Measurements from ENCODE around the gene ZNF44.
A peak's percentile ranks its signal among the peaks of the same experiment; 100 is the strongest.

The ZNF44 gene

DNA sequence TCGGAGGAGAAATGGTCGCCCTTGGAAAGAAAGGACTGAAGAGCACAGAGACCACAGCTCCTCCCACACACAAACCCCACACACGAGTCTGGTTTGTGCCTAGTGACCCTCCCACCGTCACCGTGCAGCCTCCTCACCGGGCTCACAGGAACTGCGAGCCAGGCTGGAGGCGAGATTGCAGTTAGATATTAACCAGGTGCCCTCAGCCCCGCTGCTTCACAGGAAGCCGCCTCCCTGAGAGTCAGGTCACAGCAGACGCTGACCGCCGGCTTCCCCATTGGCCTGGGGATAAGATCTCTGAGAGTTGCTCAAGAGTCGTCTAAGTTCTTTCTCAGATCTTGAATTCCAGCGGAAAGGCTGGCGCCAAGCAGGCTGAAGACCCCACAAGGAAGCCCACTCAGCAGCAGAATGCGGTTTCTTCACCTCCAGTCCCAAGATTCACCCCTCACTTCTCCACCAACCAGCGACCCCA, 870 bp downstream of the ZNF44 start:
- Histone ChIP-seq H2AFZ (ENCODE audit: low read depth) (peak overlapping the region; percentile 83), H3K9ac (peak overlapping the region; percentile 60; the same call in 1 of the 2 replicates), H4K20me1 (ENCODE audit: insufficient read depth) (no peaks in the 10 kb centered on the region), H3K4me1 (ENCODE audit: low read depth, poor library complexity, severe bottlenecking) (no peaks in the 10 kb centered on the region), H3K79me2 (ENCODE audit: insufficient read depth, low read depth) (peaks cover 3% of the 10 kb centered on the region; the same call in 1 of the 2 replicates), H3K4me2 (peak overlapping the region; percentile 69), H3K4me3 (IDR thresholded peaks at IDR 0.05; ENCODE audit: insufficient read depth, low read depth, low read length) (no peak overlapping the region), H3K36me3 (ENCODE audit: insufficient read depth) (no peaks in the 10 kb centered on the region), H3K27me3 (ENCODE audit: insufficient read depth, low read depth) (no peaks in the 10 kb centered on the region), H3K27ac (peak overlapping the region; percentile 4; the same call in 1 of the 2 replicates)
- TF ChIP-seq, protein P1, sequence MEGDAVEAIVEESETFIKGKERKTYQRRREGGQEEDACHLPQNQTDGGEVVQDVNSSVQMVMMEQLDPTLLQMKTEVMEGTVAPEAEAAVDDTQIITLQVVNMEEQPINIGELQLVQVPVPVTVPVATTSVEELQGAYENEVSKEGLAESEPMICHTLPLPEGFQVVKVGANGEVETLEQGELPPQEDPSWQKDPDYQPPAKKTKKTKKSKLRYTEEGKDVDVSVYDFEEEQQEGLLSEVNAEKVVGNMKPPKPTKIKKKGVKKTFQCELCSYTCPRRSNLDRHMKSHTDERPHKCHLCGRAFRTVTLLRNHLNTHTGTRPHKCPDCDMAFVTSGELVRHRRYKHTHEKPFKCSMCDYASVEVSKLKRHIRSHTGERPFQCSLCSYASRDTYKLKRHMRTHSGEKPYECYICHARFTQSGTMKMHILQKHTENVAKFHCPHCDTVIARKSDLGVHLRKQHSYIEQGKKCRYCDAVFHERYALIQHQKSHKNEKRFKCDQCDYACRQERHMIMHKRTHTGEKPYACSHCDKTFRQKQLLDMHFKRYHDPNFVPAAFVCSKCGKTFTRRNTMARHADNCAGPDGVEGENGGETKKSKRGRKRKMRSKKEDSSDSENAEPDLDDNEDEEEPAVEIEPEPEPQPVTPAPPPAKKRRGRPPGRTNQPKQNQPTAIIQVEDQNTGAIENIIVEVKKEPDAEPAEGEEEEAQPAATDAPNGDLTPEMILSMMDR (conservative IDR thresholded peaks at IDR 0.05; ENCODE audit: low read depth, low read length), result no peak

DNA sequence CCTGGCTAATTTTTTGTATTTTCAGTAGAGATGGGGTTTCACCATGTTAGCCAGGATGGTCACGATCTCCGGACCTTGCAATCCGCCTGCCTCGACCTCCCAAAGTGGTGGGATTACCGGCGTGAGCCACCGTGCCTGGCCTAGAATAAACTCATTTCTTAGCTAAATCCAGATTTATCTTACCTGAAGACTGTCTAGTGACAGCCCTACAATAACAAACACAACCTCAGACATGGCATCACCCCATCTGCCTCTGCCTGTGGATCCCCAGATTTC, 5.0 kb downstream of the ZNF44 start:
- Histone ChIP-seq H2AFZ (ENCODE audit: low read depth) (no peak overlapping the region), H3K79me2 (ENCODE audit: insufficient read depth, low read depth) (peaks cover 3% of the 10 kb centered on the region; the same call in 1 of the 2 replicates)

DNA sequence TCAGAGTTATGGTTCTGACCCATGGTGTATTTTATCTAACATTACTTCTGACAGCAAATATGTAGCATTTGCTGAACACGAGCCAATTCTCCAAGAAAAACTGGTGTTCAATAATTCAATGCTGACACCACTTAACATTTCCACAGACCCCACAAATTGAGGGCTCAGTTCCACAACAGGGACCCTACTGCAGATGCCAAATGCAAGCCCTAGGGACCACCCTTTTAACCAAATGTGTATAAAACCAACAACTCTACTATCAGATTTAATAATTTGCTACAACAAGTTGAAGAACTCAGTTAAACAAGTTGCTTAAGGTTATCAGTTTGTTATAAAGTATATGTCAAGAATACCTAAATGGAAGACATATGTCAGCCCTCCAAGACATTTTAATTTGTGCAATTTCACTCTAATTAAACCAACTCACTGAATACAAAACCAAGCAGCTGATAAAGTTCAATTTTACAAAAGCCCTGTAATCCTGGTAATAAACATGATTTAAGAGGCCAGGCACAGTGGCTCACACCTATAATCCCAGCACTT, 6.7 kb downstream of the ZNF44 start:
- Histone ChIP-seq H3K4me3 (IDR thresholded peaks at IDR 0.05; ENCODE audit: insufficient read depth, low read depth, low read length) (no peak overlapping the region), H3K79me2 (ENCODE audit: insufficient read depth, low read depth) (no peaks in the 10 kb centered on the region; the same call in 1 of the 2 replicates), H3K27me3 (ENCODE audit: insufficient read depth, low read depth) (no peaks in the 10 kb centered on the region), H3K4me1 (ENCODE audit: low read depth, poor library complexity, severe bottlenecking) (no peaks in the 10 kb centered on the region), H2AFZ (ENCODE audit: low read depth) (no peak overlapping the region), H3K4me2 (no peak overlapping the region), H4K20me1 (ENCODE audit: insufficient read depth) (no peaks in the 10 kb centered on the region), H3K27ac (no peak overlapping the region), H3K9ac (no peak overlapping the region), H3K36me3 (ENCODE audit: insufficient read depth) (no peaks in the 10 kb centered on the region)
- TF ChIP-seq, protein P1 (conservative IDR thresholded peaks at IDR 0.05; ENCODE audit: low read depth, low read length), result no peak

More for the DNA sequence above, 5.0 kb downstream of the ZNF44 start:
- H3K9ac ChIP-seq, result no peak overlapping the region
- H4K20me1 ChIP-seq (ENCODE audit: insufficient read depth), result no peaks in the 10 kb centered on the region
- H3K4me3 ChIP-seq (IDR thresholded peaks at IDR 0.05; ENCODE audit: insufficient read depth, low read depth, low read length), result no peak overlapping the region
- H3K4me1 ChIP-seq (ENCODE audit: low read depth, poor library complexity, severe bottlenecking), result no peaks in the 10 kb centered on the region
- H3K27me3 ChIP-seq (ENCODE audit: insufficient read depth, low read depth), result no peaks in the 10 kb centered on the region
- H3K27ac ChIP-seq, result no peak overlapping the region
- TF ChIP-seq, protein P1 (conservative IDR thresholded peaks at IDR 0.05; ENCODE audit: low read depth, low read length), result no peak
- no peak overlapping the region for H3K4me2 ChIP-seq
- H3K36me3 ChIP-seq (ENCODE audit: insufficient read depth), result no peaks in the 10 kb centered on the region

DNA sequence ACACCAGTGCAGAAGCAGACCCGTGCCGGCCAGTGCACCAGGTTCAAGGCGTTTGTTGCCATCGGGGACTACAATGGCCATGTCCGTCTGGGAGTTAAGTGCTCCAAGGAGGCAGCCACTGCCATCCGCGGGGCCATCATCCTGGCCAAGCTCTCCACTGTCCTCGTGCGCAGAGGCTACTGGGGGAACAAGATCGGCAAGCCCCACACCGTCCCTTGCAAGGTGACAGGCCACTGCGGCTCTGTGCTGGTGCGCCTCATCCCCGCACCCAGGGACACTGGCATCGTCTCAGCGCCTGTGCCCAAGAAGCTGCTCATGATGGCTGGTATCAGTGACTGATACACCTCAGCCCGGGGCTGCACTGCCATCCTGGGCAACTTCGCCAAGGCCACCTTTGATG, 10.1 kb downstream of the ZNF44 start:
- Histone ChIP-seq H3K27ac (no peak overlapping the region), H3K9ac (no peak overlapping the region), H3K36me3 (ENCODE audit: insufficient read depth) (no peaks in the 10 kb centered on the region), H3K4me2 (no peak overlapping the region), H3K4me3 (IDR thresholded peaks at IDR 0.05; ENCODE audit: insufficient read depth, low read depth, low read length) (no peak overlapping the region), H3K4me1 (ENCODE audit: low read depth, poor library complexity, severe bottlenecking) (no peaks in the 10 kb centered on the region), H3K27me3 (ENCODE audit: insufficient read depth, low read depth) (no peaks in the 10 kb centered on the region), H4K20me1 (ENCODE audit: insufficient read depth) (no peaks in the 10 kb centered on the region), H3K79me2 (ENCODE audit: insufficient read depth, low read depth) (no peaks in the 10 kb centered on the region; the same call in 1 of the 2 replicates), H2AFZ (ENCODE audit: low read depth) (no peak overlapping the region)
- TF ChIP-seq, protein P1 (conservative IDR thresholded peaks at IDR 0.05; ENCODE audit: low read depth, low read length), result no peak
